Calu3 (cell line): ENCODE results near the gene ASB6. TPM values are rescaled to one million over a fixed set of nuclear protein-coding genes. Genes with fewer than 3 reads are reported as not detected.

Experiments used
- BruUV-seq: library from RNA; stranded (reverse); fragments of 400-500 nt; replicated peaks from 2 replicates; lab custom pipeline; 2021; lab: Mats Ljungman, UMichigan
- CTCF ChIA-PET: fragments of 300-600 bp; sonication (Branson Sonifier 250); formaldehyde crosslinking; loops from one replicate; lab custom pipeline; 2022; ENCODE audit warnings: antibody characterized with exemption; lab: Charles Lee
- DNase-seq: peaks from one replicate; pipeline ENCODE4 v3.0.0; 2022
- H3K27ac Mint-ChIP-seq: one replicate; pipeline ENCODE4 v1.8.0; 2022; ENCODE audit warnings: mixed read lengths; ENCODE audit not compliant: unreplicated experiment
- H3K27me3 Mint-ChIP-seq: one replicate; pipeline ENCODE4 v1.8.0; 2022; ENCODE audit warnings: mixed read lengths; ENCODE audit not compliant: unreplicated experiment
- H3K36me3 Mint-ChIP-seq: one replicate; pipeline ENCODE4 v1.8.0; 2022; ENCODE audit warnings: mild to moderate bottlenecking, moderate library complexity, mixed read lengths; ENCODE audit not compliant: insufficient read depth, unreplicated experiment
- H3K4me1 Mint-ChIP-seq: one replicate; pipeline ENCODE4 v1.8.0; 2022; ENCODE audit warnings: mild to moderate bottlenecking, low read depth, mixed read lengths; ENCODE audit not compliant: unreplicated experiment
- H3K4me3 Mint-ChIP-seq: one replicate; pipeline ENCODE4 v1.8.0; 2022; ENCODE audit warnings: mild to moderate bottlenecking, low read depth, moderate library complexity, mixed read lengths; ENCODE audit not compliant: unreplicated experiment
- H3K9me3 Mint-ChIP-seq: one replicate; pipeline ENCODE4 v1.8.0; 2022; ENCODE audit warnings: low read depth, mixed read lengths; ENCODE audit not compliant: unreplicated experiment
- intact Hi-C: fragments of 100-400 bp; cut with micrococcal nuclease; formaldehyde crosslinking; loops from one replicate; pipeline ENCODE4 v1.10.0; 2022; ENCODE audit not compliant: unreplicated experiment
- total RNA-seq: library from RNA; stranded (reverse); gene quantifications from 2 replicates; pipeline ENCODE4 v1.2.3, GENCODE V29; 2022
- TF ChIP-seq, protein P1 (sequence below): fragments of 200-600 bp; IDR thresholded peaks from one replicate; pipeline ENCODE4 v1.8.0; 2022; ENCODE audit warnings: antibody characterized with exemption; ENCODE audit not compliant: unreplicated experiment

Gene ASB6
- total RNA-seq, 1 experiment from 2014 or later = 15.5 TPM

DNA sequence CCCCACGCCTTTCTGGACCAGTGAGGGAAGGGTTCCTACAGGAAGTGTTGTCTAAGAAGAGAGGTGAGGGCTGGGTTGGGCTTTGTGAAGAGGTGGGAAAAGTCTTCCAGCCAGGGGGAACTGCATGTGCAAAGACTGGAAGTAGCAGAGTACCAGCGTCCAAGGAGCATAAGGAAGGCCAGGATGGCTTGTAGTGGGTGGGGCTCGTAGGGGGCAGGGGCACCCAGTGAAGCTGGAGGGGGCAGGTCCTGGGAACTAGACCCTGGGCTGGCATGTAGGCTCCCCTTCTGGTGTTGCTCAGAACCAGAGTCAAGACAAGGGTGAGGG lies 43.9 kb upstream of the ASB6 start:
- H3K36me3 Mint-ChIP-seq = no peaks in the 10 kb centered on the region
- H3K9me3 Mint-ChIP-seq = no peaks in the 10 kb centered on the region
- H3K27ac Mint-ChIP-seq = no peak overlapping the region
- intact Hi-C loops = no loop called here
- peaks cover 9% of the 10 kb centered on the region for H3K4me1 Mint-ChIP-seq
- no peak overlapping the region for H3K4me3 Mint-ChIP-seq
- TF ChIP-seq, protein P1, sequence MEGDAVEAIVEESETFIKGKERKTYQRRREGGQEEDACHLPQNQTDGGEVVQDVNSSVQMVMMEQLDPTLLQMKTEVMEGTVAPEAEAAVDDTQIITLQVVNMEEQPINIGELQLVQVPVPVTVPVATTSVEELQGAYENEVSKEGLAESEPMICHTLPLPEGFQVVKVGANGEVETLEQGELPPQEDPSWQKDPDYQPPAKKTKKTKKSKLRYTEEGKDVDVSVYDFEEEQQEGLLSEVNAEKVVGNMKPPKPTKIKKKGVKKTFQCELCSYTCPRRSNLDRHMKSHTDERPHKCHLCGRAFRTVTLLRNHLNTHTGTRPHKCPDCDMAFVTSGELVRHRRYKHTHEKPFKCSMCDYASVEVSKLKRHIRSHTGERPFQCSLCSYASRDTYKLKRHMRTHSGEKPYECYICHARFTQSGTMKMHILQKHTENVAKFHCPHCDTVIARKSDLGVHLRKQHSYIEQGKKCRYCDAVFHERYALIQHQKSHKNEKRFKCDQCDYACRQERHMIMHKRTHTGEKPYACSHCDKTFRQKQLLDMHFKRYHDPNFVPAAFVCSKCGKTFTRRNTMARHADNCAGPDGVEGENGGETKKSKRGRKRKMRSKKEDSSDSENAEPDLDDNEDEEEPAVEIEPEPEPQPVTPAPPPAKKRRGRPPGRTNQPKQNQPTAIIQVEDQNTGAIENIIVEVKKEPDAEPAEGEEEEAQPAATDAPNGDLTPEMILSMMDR = no peak
- DNase-seq = no peak
- BruUV-seq = no TSS peak
- no peaks in the 10 kb centered on the region for H3K27me3 Mint-ChIP-seq
- CTCF ChIA-PET = no interaction called here

DNA sequence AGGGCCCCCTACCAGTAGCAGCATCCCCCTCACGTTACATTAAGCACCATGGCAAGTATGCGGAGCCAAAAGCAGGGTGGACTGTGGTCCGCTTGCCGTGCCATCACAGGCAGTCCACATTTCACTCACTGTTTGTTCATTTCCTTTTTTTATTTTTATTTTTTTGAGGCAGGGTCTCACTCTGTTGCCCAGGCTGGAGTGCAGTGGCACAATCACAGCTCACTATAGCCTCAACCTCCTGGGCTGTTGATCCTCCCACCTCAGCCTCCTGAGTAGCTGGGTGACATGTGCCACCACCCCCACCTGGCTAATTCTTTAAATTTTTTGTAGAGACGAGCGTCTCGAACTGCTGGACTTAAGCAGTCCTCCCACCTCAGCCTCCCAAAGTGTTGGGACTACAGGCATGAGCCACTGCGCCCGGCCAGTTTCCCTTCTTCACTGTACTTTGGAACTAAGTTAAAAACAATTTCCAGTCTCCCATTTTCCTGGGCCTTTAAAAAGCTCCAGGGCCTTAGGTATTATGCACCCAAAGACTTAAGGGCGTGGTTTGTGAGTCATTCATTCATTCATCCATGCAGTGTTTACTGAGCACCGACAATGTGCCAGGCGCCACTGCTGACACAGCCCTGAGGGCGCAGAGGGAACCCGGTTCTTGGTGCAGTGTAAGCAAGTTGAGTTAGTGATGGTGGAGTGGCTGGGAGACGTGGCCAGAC lies 43.4 kb upstream of the ASB6 start:
- CTCF ChIA-PET = no interaction called here

DNA sequence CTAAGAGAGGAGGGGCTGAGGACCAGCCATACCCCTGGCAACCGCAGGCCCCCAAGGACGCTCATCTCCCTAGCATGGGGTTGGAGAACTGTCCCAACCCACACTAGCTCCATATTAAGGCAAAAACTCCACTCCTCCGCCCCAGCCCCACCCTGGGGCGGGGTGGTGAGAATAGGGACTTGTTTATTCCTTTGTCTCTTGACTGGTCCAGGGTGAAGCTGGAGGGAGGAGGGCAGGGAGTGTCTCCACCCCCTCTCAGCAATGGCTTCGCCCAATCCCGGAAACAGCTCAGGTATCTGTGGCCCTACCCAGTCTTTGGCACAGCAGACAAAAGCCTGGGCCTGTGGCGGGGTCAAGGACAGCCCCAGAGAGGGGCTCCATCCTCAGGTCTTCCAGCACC lies 40.4 kb upstream of the ASB6 start:
- H3K36me3 Mint-ChIP-seq = no peaks in the 10 kb centered on the region
- H3K4me1 Mint-ChIP-seq = peaks cover 9% of the 10 kb centered on the region
- H3K9me3 Mint-ChIP-seq = no peaks in the 10 kb centered on the region
- H3K27ac Mint-ChIP-seq = no peak overlapping the region
- no TSS peak for BruUV-seq
- CTCF ChIA-PET = interaction anchor here (0.6 kb wide), 1 partner anchor 620 kb away, joined by 5 read pairs; no protein-coding TSS in a partner anchor
- TF ChIP-seq, protein P1 = no peak
- H3K4me3 Mint-ChIP-seq = no peak overlapping the region
- intact Hi-C loops = no loop called here
- peaks cover 13% of the 10 kb centered on the region for H3K27me3 Mint-ChIP-seq
- no peak for DNase-seq

More for the DNA sequence above, 43.4 kb upstream of the ASB6 start:
- Mint-ChIP-seq H3K4me1 (peaks cover 9% of the 10 kb centered on the region), H3K27ac (no peak overlapping the region), H3K36me3 (no peaks in the 10 kb centered on the region), H3K27me3 (no peaks in the 10 kb centered on the region), H3K9me3 (no peaks in the 10 kb centered on the region), H3K4me3 (no peak overlapping the region)
- peak; percentile 25 for DNase-seq
- TF ChIP-seq, protein P1 = no peak
- BruUV-seq = no TSS peak
- intact Hi-C loops = no loop called here

DNA sequence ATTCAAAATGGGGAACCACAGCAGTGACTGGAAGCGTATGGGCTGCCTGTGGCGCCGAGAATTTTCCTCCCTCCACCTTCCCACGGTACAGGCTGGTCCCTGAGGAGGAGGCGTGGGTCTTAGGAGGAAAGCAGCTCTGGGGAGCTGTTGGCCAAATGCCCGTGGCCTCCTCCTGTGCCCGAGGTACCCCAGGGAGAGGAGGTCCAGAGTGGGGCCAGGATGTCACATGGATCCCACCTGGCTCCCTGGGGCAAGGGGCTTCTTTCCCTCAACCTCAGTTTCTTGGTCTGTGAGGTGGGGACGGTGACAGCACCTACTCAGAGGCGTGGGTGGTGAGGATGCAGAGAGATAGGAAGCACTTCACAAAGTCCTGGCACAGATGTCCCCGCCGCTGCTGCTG lies 40.0 kb upstream of the ASB6 start:
- Mint-ChIP-seq H3K27ac (no peak overlapping the region), H3K36me3 (no peaks in the 10 kb centered on the region), H3K4me3 (no peak overlapping the region), H3K4me1 (peaks cover 9% of the 10 kb centered on the region), H3K27me3 (peaks cover 15% of the 10 kb centered on the region), H3K9me3 (no peaks in the 10 kb centered on the region)
- intact Hi-C loops = no loop called here
- BruUV-seq = no TSS peak
- TF ChIP-seq, protein P1 = no peak
- DNase-seq = no peak
- CTCF ChIA-PET = interaction anchor here (0.6 kb wide), 1 partner anchor 620 kb away, joined by 5 read pairs; no protein-coding TSS in a partner anchor
